ENCODE data around the gene INS. TPM values are rescaled to one million over a fixed set of nuclear protein-coding genes. Genes with fewer than 3 reads are reported as not detected.
"Not testable (repeated sequence)": the region's sequence is repeated elsewhere in the genome, so short reads cannot be mapped to it uniquely, and the experiment has no call there.

Gene INS
- total RNA-seq, 1 donor from 2014 or later = not detected

GRCh38 chr11:2127482-2128129, 33.4 kb downstream of the INS start:
- no peak for TF ChIP-seq CTCF (IDR thresholded peaks at IDR 0.05; ENCODE audit: unreplicated experiment)
- Mint-ChIP-seq H3K27ac (peak overlapping the region; percentile 73), H3K4me3 (no peak overlapping the region), H3K27me3 (ENCODE audit: low read depth) (peaks cover 19% of the 10 kb centered on the region), H3K36me3 (peaks cover 5% of the 10 kb centered on the region), H3K9me3 (no peaks in the 10 kb centered on the region), H3K4me1 (peaks cover 11% of the 10 kb centered on the region)
- DNase-seq (ENCODE audit: low spot score in 2 of 2, unreplicated experiment in 2 of 2) = no peak

- Mint-ChIP-seq H3K4me3 (no peak overlapping the region), H3K27me3 (ENCODE audit: low read depth) (peaks cover 10% of the 10 kb centered on the region), H3K27ac (no peak overlapping the region), H3K36me3 (peaks cover 5% of the 10 kb centered on the region), H3K4me1 (peaks cover 14% of the 10 kb centered on the region), H3K9me3 (no peaks in the 10 kb centered on the region)
- TF ChIP-seq CTCF (IDR thresholded peaks at IDR 0.05; ENCODE audit: unreplicated experiment) = no peak
- no peak for DNase-seq (ENCODE audit: low spot score in 2 of 2, unreplicated experiment in 2 of 2)
These were observed 34.4 kb downstream of the INS start for GRCh38 chr11:2126520-2127085.

- not testable (repeated sequence) for H3K36me3 Mint-ChIP-seq; H3K9me3 Mint-ChIP-seq; H3K27me3 Mint-ChIP-seq (ENCODE audit: low read depth); DNase-seq (ENCODE audit: low spot score in 2 of 2, unreplicated experiment in 2 of 2); H3K27ac Mint-ChIP-seq; H3K4me3 Mint-ChIP-seq
- peaks cover 28% of the 10 kb centered on the region for H3K4me1 Mint-ChIP-seq
These were observed 36.1 kb downstream of the INS start for GRCh38 chr11:2124736-2125484.

- Mint-ChIP-seq H3K4me1 (peaks cover 28% of the 10 kb centered on the region), H3K36me3 (no peaks in the 10 kb centered on the region), H3K4me3 (no peak overlapping the region), H3K27me3 (ENCODE audit: low read depth) (peaks cover 5% of the 10 kb centered on the region), H3K27ac (no peak overlapping the region), H3K9me3 (no peaks in the 10 kb centered on the region)
- DNase-seq (ENCODE audit: low spot score in 2 of 2, unreplicated experiment in 2 of 2) = no peak
- no peak for TF ChIP-seq CTCF (IDR thresholded peaks at IDR 0.05; ENCODE audit: unreplicated experiment)
These were observed 37.4 kb downstream of the INS start for GRCh38 chr11:2123628-2123960.

- H3K27ac Mint-ChIP-seq = peak overlapping the region; percentile 25
- H3K36me3 Mint-ChIP-seq = no peaks in the 10 kb centered on the region
- H3K4me3 Mint-ChIP-seq = no peak overlapping the region
- peaks cover 8% of the 10 kb centered on the region for H3K27me3 Mint-ChIP-seq (ENCODE audit: low read depth)
- no peak for TF ChIP-seq CTCF (IDR thresholded peaks at IDR 0.05; ENCODE audit: unreplicated experiment)
- H3K9me3 Mint-ChIP-seq = peaks cover 5% of the 10 kb centered on the region
- peak in 1 of 2 experiments; percentile 9 for DNase-seq (ENCODE audit: low spot score in 2 of 2, unreplicated experiment in 2 of 2)
- peaks cover 28% of the 10 kb centered on the region for H3K4me1 Mint-ChIP-seq
These were observed 37.9 kb downstream of the INS start for GRCh38 chr11:2122907-2123627.
